ENCODE results near the gene FCHSD2. TPM values are rescaled to one million over a fixed set of nuclear protein-coding genes. Genes with fewer than 3 reads are reported as not detected.
A peak's percentile ranks its signal among the peaks of the same experiment; 100 is the strongest.
"Not testable (repeated sequence)": the region's sequence is repeated elsewhere in the genome, so short reads cannot be mapped to it uniquely, and the experiment has no call there.

Gene FCHSD2
- total RNA-seq, 1 donor from 2014 or later, result 16.0 TPM

GRCh38 chr11:73139476-73140198 lies 2.5 kb downstream of the FCHSD2 start:
- intact Hi-C loops (cut with micrococcal nuclease), result loop anchor here (2.0 to 10.0 kb wide), 2 partner anchors 325 to 415 kb away; partner anchors contain the start of gene ATG16L2
- H3K27ac Mint-ChIP-seq, result no peak overlapping the region
- H3K4me3 Mint-ChIP-seq (ENCODE audit: low read depth), result no peak overlapping the region
- no peaks in the 10 kb centered on the region for H3K27me3 Mint-ChIP-seq (ENCODE audit: low read depth)
- peaks cover 42% of the 10 kb centered on the region for H3K36me3 Mint-ChIP-seq (ENCODE audit: low read depth)
- H3K9me3 Mint-ChIP-seq, result no peaks in the 10 kb centered on the region
- H3K4me1 Mint-ChIP-seq (ENCODE audit: low read depth), result peaks cover 34% of the 10 kb centered on the region
- DNase-seq (ENCODE audit: low spot score), result no peak

DNA sequence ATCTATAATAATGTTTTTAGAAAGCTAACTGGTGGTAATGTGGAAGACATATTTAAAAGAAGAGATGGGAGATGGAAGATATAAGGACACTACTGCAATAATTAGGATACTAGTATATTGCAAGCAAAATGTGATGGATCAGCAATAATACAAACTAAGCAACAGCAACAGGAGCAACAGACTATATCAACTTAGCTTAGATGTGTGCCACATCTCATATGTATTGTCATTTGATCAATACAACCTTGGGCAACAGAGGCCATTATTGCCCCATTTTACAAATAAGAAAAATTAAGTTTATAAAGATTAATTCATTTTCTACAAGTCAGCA lies 4.2 kb downstream of the FCHSD2 start:
- Mint-ChIP-seq H3K27me3 (ENCODE audit: low read depth) (no peaks in the 10 kb centered on the region), H3K9me3 (no peaks in the 10 kb centered on the region), H3K4me3 (ENCODE audit: low read depth) (no peak overlapping the region), H3K27ac (peak overlapping the region; percentile 3), H3K4me1 (ENCODE audit: low read depth) (peaks cover 30% of the 10 kb centered on the region), H3K36me3 (ENCODE audit: low read depth) (peaks cover 49% of the 10 kb centered on the region)
- intact Hi-C loops (cut with micrococcal nuclease), result no loop called here
- no peak for DNase-seq (ENCODE audit: low spot score)

- DNase-seq (ENCODE audit: low spot score), result no peak
- no peaks in the 10 kb centered on the region for H3K9me3 Mint-ChIP-seq
- intact Hi-C loops (cut with micrococcal nuclease), result no loop called here
- H3K27me3 Mint-ChIP-seq (ENCODE audit: low read depth), result no peaks in the 10 kb centered on the region
- peaks cover 49% of the 10 kb centered on the region for H3K36me3 Mint-ChIP-seq (ENCODE audit: low read depth)
- H3K4me1 Mint-ChIP-seq (ENCODE audit: low read depth), result peaks cover 27% of the 10 kb centered on the region
- no peak overlapping the region for H3K4me3 Mint-ChIP-seq (ENCODE audit: low read depth)
- H3K27ac Mint-ChIP-seq, result peak overlapping the region; percentile 3
Observed at GRCh38 chr11:73137262-73137943, 4.7 kb downstream of the FCHSD2 start.

- intact Hi-C loops (cut with micrococcal nuclease); DNase-seq (ENCODE audit: low spot score); H3K4me3 Mint-ChIP-seq (ENCODE audit: low read depth); H3K27me3 Mint-ChIP-seq (ENCODE audit: low read depth); H3K9me3 Mint-ChIP-seq; H3K27ac Mint-ChIP-seq: not testable (repeated sequence)
- Mint-ChIP-seq H3K4me1 (ENCODE audit: low read depth) (peaks cover 27% of the 10 kb centered on the region), H3K36me3 (ENCODE audit: low read depth) (peaks cover 54% of the 10 kb centered on the region)
Observed at GRCh38 chr11:73136722-73137121, 5.4 kb downstream of the FCHSD2 start.

GRCh38 chr11:73135346-73136284 lies 6.5 kb downstream of the FCHSD2 start:
- H3K36me3 Mint-ChIP-seq (ENCODE audit: low read depth), result peaks cover 52% of the 10 kb centered on the region
- intact Hi-C loops (cut with micrococcal nuclease), result no loop called here
- DNase-seq (ENCODE audit: low spot score), result no peak
- H3K27me3 Mint-ChIP-seq (ENCODE audit: low read depth), result no peaks in the 10 kb centered on the region
- no peaks in the 10 kb centered on the region for H3K9me3 Mint-ChIP-seq
- no peak overlapping the region for H3K4me3 Mint-ChIP-seq (ENCODE audit: low read depth)
- peaks cover 24% of the 10 kb centered on the region for H3K4me1 Mint-ChIP-seq (ENCODE audit: low read depth)
- H3K27ac Mint-ChIP-seq, result no peak overlapping the region

DNA sequence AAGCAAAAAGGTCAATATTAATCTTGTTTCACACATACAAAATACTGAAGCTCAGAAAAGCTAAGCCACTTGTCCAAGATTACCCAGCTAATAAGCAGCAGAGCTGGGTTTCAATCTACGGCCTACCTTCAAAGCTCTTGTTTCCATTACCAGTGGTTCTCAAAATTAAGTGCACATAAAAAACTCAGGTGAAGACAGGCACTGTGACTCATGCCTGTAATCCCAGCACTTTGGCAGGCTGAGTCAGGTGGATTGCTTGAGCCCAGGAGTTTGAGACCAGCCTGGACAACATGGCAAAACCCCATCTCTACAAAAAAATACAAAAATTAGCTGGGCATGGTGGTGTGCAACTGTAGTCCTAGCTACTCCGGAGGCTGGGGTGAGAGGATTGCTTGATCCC lies 9.8 kb downstream of the FCHSD2 start:
- peaks cover 28% of the 10 kb centered on the region for H3K36me3 Mint-ChIP-seq (ENCODE audit: low read depth)
- H3K4me3 Mint-ChIP-seq (ENCODE audit: low read depth); H3K27me3 Mint-ChIP-seq (ENCODE audit: low read depth); DNase-seq (ENCODE audit: low spot score); H3K27ac Mint-ChIP-seq; H3K9me3 Mint-ChIP-seq; H3K4me1 Mint-ChIP-seq (ENCODE audit: low read depth); intact Hi-C loops (cut with micrococcal nuclease): not testable (repeated sequence)

DNA sequence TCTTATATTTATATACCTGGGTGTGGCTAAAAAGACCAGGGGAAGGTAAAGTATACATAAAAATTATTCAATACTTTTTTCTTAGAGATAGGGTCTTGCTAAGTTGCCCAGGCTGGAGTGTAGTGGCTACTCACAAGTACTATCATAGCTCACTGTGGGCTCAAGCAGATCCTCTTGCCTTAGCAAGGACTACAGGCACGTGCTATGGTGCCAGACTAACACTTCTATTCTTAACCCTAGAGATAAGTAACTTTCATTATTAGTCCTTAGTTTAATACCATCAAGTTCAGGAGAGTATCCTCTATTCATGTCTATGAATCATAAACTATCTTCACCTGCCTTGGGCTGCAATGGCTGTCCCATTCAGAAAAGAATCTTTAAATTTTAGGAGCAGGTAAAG lies 11.9 kb downstream of the FCHSD2 start:
- Mint-ChIP-seq H3K27ac (no peak overlapping the region), H3K9me3 (peaks cover 3% of the 10 kb centered on the region), H3K36me3 (ENCODE audit: low read depth) (peaks cover 28% of the 10 kb centered on the region), H3K4me1 (ENCODE audit: low read depth) (no peaks in the 10 kb centered on the region), H3K4me3 (ENCODE audit: low read depth) (no peak overlapping the region), H3K27me3 (ENCODE audit: low read depth) (no peaks in the 10 kb centered on the region)
- no peak for DNase-seq (ENCODE audit: low spot score)
- intact Hi-C loops (cut with micrococcal nuclease), result no loop called here

DNA sequence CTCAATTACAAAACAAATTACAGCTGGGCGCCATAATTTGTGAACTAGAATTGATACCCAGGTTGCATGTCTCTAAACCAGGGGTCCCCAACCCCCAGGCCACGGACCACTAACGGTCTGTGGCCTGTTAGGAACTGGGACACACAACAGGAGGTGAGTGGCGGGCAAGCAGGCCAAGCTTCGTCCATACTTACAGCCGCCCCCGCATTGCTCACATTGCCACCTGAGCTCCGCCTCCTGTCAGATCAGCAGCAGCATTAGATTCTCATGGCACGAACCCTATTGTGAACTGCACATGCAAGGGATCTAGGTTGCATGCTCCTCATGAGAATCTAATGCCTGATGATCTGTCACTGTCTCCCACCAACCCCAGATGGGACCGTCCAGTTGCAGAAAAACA lies 12.9 kb downstream of the FCHSD2 start:
- H3K36me3 Mint-ChIP-seq (ENCODE audit: low read depth), result peaks cover 31% of the 10 kb centered on the region

DNA sequence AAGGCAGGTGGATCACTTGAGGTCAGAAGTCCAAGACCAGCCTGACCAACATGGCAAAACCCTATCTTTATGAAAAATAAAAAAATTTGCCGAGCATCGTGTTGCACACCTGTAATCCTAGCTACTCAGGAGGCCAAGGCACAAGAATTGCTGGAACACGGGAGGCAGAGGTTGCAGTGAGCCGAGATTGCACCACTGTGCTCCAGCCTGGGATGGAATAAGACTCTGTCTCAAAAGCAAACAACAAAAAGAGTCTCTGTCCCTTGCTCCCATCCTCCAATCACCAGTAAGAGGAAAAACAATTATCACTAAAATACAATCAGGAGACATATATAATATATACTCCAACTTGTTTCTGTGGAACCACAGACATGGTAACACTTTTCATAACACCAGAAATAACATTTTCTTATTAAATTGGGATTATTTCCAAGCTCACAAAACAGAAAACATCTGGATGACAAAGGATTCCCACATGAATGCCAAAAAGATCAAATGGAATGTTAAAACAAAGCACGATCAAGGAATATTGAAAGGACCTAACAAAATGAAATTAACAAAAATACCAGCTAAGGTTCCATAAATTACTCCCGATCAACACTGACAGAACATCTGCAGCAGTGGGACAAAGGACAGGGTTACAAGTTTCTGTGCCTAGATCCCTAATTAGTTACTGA lies 15.2 kb downstream of the FCHSD2 start:
- Mint-ChIP-seq H3K36me3 (ENCODE audit: low read depth) (peaks cover 39% of the 10 kb centered on the region), H3K9me3 (peaks cover 8% of the 10 kb centered on the region), H3K27ac (no peak overlapping the region), H3K4me3 (ENCODE audit: low read depth) (no peak overlapping the region), H3K27me3 (ENCODE audit: low read depth) (no peaks in the 10 kb centered on the region), H3K4me1 (ENCODE audit: low read depth) (no peaks in the 10 kb centered on the region)
- intact Hi-C loops (cut with micrococcal nuclease), result no loop called here
- no peak for DNase-seq (ENCODE audit: low spot score)

More for the DNA sequence above, 12.9 kb downstream of the FCHSD2 start:
- no peak overlapping the region for H3K27ac Mint-ChIP-seq
- no peaks in the 10 kb centered on the region for H3K4me1 Mint-ChIP-seq (ENCODE audit: low read depth)
- peaks cover 8% of the 10 kb centered on the region for H3K9me3 Mint-ChIP-seq
- intact Hi-C loops (cut with micrococcal nuclease), result no loop called here
- no peak for DNase-seq (ENCODE audit: low spot score)
- no peaks in the 10 kb centered on the region for H3K27me3 Mint-ChIP-seq (ENCODE audit: low read depth)
- no peak overlapping the region for H3K4me3 Mint-ChIP-seq (ENCODE audit: low read depth)

- no peak overlapping the region for H3K4me3 Mint-ChIP-seq (ENCODE audit: low read depth)
- no peak for DNase-seq (ENCODE audit: low spot score)
- no peaks in the 10 kb centered on the region for H3K27me3 Mint-ChIP-seq (ENCODE audit: low read depth)
- intact Hi-C loops (cut with micrococcal nuclease), result no loop called here
- H3K4me1 Mint-ChIP-seq (ENCODE audit: low read depth), result no peaks in the 10 kb centered on the region
- no peak overlapping the region for H3K27ac Mint-ChIP-seq
- peaks cover 37% of the 10 kb centered on the region for H3K36me3 Mint-ChIP-seq (ENCODE audit: low read depth)
- H3K9me3 Mint-ChIP-seq, result peaks cover 8% of the 10 kb centered on the region
Observed at GRCh38 chr11:73124800-73125199, 17.3 kb downstream of the FCHSD2 start.

DNA sequence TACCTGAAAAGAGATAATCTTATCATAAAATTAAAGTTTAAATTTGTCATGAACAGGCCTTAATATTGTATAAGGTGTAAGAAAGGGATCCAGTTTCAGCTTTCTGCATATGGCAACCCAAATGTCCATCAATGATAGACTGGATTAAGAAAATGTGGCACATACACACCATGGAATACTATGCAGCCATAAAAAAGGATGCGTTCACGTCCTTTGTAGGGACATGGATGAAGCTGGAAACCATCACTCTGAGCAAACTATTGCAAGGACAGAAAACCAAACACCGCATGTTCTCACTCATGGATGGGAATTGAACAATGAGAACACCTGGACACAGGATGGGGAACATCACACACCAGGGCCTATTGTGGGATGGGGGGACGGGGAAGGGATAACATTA lies 18.2 kb downstream of the FCHSD2 start:
- DNase-seq (ENCODE audit: low spot score); H3K27me3 Mint-ChIP-seq (ENCODE audit: low read depth); intact Hi-C loops (cut with micrococcal nuclease); H3K4me1 Mint-ChIP-seq (ENCODE audit: low read depth); H3K9me3 Mint-ChIP-seq; H3K4me3 Mint-ChIP-seq (ENCODE audit: low read depth); H3K27ac Mint-ChIP-seq: not testable (repeated sequence)
- H3K36me3 Mint-ChIP-seq (ENCODE audit: low read depth), result peaks cover 37% of the 10 kb centered on the region

DNA sequence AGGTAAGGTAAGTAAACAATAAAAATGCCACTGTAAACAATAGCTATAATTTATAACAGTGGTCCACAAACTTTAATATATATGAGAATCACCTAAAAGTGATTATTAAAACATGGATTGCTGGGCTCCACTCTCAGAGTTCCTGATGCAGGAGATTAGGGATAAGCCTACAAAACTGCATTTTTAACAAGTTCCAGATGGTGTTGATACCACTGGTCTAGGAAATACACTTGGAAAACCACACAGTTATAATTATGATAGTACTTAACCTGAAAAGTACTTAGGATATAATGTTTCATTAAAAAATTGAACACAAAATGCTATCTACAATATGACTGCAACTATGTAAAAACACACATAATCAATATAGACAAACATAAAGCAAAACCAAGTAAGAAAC lies 20.4 kb downstream of the FCHSD2 start:
- Mint-ChIP-seq H3K9me3 (peaks cover 8% of the 10 kb centered on the region), H3K4me1 (ENCODE audit: low read depth) (peaks cover 2% of the 10 kb centered on the region), H3K27ac (no peak overlapping the region), H3K4me3 (ENCODE audit: low read depth) (no peak overlapping the region), H3K36me3 (ENCODE audit: low read depth) (peaks cover 30% of the 10 kb centered on the region), H3K27me3 (ENCODE audit: low read depth) (no peaks in the 10 kb centered on the region)
- intact Hi-C loops (cut with micrococcal nuclease), result no loop called here
- DNase-seq (ENCODE audit: low spot score), result no peak
